ENCODE data around the gene CCDC43. TPM values are rescaled to one million over a fixed set of nuclear protein-coding genes. Genes with fewer than 3 reads are reported as not detected.

Gene CCDC43
- total RNA-seq, 1 donor from 2014 or later = 28.8 TPM

DNA sequence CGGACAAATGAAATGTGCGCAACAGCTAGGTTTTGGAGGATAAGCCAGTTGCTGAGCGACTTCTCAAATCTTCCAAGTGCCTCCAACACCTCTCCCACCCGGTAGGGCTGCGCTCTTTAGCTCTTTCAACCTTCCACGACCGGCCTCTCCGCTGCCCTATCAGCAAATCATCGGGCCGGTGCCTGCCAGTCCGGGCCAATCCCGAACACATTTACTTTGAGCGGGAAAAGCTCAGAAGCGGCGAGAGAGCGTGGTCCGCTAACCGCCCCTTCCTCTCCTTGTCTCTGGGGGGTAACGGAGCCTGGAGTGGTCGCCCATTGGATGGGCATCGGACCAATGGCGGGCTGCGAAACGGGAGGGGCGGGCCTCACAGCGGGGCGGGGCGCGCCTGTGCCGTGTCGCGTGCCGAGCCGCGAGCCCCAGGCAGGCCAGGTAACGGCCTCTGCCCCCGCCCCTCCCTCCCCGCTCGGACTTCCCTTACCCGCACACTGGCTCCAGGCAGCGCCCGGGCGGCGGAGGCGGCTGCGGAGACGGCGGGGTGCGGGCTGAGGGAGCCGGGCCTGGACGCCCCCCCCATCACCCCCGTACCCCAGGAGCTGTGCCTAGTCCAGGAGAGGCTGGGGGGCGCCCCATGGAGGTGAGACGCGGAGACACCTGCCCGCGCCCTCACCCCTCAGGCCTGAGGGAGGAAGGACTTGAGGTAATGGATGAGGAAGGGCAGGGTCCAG, 33.4 kb downstream of the CCDC43 start, which contains the start of gene MEIOC:
Gene MEIOC (plus strand): TSS at position 486 of the 728 bp plus-strand sequence. CDS start 146 bp downstream, at position 632.
- Histone ChIP-seq H3K4me1 (peaks cover 11% of the 10 kb centered on the region), H3K27ac (replicated peaks) (no peak within 1 kb of the TSS), H3K4me3 (peak within 1 kb of the TSS; percentile 51), H3K27me3 (ENCODE audit: low read depth) (peaks cover 83% of the 10 kb centered on the region), H3K36me3 (no peaks in the 10 kb centered on the region), H3K9me3 (replicated peaks) (no peaks in the 10 kb centered on the region)
- TF ChIP-seq, protein P1, sequence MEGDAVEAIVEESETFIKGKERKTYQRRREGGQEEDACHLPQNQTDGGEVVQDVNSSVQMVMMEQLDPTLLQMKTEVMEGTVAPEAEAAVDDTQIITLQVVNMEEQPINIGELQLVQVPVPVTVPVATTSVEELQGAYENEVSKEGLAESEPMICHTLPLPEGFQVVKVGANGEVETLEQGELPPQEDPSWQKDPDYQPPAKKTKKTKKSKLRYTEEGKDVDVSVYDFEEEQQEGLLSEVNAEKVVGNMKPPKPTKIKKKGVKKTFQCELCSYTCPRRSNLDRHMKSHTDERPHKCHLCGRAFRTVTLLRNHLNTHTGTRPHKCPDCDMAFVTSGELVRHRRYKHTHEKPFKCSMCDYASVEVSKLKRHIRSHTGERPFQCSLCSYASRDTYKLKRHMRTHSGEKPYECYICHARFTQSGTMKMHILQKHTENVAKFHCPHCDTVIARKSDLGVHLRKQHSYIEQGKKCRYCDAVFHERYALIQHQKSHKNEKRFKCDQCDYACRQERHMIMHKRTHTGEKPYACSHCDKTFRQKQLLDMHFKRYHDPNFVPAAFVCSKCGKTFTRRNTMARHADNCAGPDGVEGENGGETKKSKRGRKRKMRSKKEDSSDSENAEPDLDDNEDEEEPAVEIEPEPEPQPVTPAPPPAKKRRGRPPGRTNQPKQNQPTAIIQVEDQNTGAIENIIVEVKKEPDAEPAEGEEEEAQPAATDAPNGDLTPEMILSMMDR (IDR thresholded peaks at IDR 0.05; ENCODE audit: borderline replicate concordance) = no peak
- intact Hi-C loops (cut with micrococcal nuclease) = no loop called here
- DNase-seq = no peak

DNA sequence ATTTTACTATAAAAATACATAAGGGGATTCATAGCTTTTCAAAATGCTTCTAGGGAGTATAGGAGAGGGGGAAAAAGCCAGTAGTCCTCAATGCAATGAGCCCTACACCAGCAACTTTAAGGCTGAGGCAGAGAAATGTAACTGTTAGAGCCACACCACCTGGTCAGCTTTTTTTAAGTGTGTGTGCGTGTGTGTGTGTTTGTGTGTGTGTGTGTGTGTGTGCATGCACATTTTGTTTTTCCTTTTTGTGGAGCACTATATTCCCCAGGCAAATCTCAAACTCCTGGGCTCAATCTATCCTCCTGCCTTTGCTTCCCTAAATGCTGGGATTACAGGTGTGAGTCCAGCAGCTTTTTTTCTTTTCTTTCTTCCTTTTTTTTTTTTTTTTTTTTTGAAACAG, 35.6 kb downstream of the CCDC43 start:
- Histone ChIP-seq H3K27me3 (ENCODE audit: low read depth) (peaks cover 89% of the 10 kb centered on the region), H3K4me3 (no peak overlapping the region), H3K9me3 (replicated peaks) (no peaks in the 10 kb centered on the region), H3K36me3 (no peaks in the 10 kb centered on the region), H3K27ac (replicated peaks) (no peak overlapping the region), H3K4me1 (peaks cover 11% of the 10 kb centered on the region)
- intact Hi-C loops (cut with micrococcal nuclease) = no loop called here
- TF ChIP-seq, protein P1 (IDR thresholded peaks at IDR 0.05; ENCODE audit: borderline replicate concordance) = no peak
- no peak for DNase-seq

DNA sequence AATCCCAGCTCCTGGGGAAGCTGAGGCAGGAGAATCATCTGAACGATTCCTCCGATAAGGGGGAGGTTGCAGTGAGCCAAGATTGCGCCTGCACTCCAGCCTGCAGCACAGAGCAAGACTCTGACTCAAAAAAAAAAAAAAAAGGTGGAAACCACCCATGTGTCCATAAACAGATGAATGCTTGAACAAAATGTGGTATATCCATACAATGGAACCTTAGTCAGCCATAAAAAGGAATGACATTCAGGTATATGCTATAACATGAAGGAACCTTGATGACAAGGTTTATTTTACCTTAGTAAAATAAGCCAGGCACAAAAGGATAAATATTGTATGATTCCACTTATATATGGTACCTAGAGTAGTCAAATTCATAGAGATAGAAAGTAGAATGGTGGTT, 36.2 kb downstream of the CCDC43 start:
- TF ChIP-seq, protein P1 (IDR thresholded peaks at IDR 0.05; ENCODE audit: borderline replicate concordance) = no peak
- Histone ChIP-seq H3K27ac (replicated peaks) (no peak overlapping the region), H3K36me3 (no peaks in the 10 kb centered on the region), H3K27me3 (ENCODE audit: low read depth) (peaks cover 91% of the 10 kb centered on the region), H3K4me1 (peaks cover 11% of the 10 kb centered on the region), H3K4me3 (no peak overlapping the region), H3K9me3 (replicated peaks) (no peaks in the 10 kb centered on the region)
- no peak for DNase-seq
- intact Hi-C loops (cut with micrococcal nuclease) = no loop called here

DNA sequence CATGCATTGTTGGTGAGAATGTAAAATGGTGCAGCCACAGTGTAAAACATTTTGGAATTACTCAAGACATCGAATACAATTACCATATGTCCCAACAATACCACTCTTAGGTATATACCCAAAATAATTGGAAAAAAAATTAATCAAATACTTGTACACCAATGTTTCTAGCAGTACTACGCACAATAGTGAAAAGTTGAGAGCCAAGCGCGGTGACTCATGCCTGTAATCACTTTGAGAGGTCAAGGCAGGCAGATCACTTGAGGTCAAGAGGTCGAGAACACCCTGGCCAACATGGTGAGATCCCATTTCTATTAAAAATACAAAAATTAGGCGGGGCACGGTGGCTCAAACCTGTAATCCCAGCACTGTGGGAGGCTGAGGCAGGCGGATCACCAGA, 36.8 kb downstream of the CCDC43 start:
- DNase-seq = no peak
- H3K27me3 ChIP-seq (ENCODE audit: low read depth) = peaks cover 91% of the 10 kb centered on the region
- H3K9me3 ChIP-seq (replicated peaks) = no peaks in the 10 kb centered on the region
- peaks cover 11% of the 10 kb centered on the region for H3K4me1 ChIP-seq
- TF ChIP-seq, protein P1 (IDR thresholded peaks at IDR 0.05; ENCODE audit: borderline replicate concordance) = no peak
- H3K27ac ChIP-seq (replicated peaks) = no peak overlapping the region
- intact Hi-C loops (cut with micrococcal nuclease) = no loop called here
- H3K4me3 ChIP-seq = no peak overlapping the region
- H3K36me3 ChIP-seq = no peaks in the 10 kb centered on the region

DNA sequence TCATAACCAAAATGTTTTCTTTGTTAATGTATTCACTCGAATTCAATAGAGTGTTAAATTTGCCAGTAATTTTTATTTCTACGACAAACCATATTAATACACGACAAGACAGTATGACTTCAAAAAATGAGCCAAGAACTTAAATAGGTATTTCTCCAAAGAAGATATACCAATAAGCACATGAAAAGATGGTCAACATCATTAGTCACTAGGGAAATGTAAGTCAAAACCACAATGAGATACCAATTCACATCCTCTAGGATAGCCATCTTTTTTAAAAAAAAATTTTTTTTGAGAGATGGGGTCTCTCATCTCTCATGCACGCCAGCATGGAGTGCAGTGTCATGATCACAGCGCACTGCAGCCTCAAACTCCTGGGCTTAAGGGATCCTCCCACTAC, 38.3 kb downstream of the CCDC43 start:
- Histone ChIP-seq H3K36me3 (no peaks in the 10 kb centered on the region), H3K9me3 (replicated peaks) (no peaks in the 10 kb centered on the region), H3K4me1 (peaks cover 4% of the 10 kb centered on the region), H3K27ac (replicated peaks) (no peak overlapping the region), H3K4me3 (no peak overlapping the region), H3K27me3 (ENCODE audit: low read depth) (peaks cover 88% of the 10 kb centered on the region)
- intact Hi-C loops (cut with micrococcal nuclease) = no loop called here
- TF ChIP-seq, protein P1 (IDR thresholded peaks at IDR 0.05; ENCODE audit: borderline replicate concordance) = no peak
- DNase-seq = no peak
